ENCODE data around the gene GNLY.

The GNLY gene

DNA sequence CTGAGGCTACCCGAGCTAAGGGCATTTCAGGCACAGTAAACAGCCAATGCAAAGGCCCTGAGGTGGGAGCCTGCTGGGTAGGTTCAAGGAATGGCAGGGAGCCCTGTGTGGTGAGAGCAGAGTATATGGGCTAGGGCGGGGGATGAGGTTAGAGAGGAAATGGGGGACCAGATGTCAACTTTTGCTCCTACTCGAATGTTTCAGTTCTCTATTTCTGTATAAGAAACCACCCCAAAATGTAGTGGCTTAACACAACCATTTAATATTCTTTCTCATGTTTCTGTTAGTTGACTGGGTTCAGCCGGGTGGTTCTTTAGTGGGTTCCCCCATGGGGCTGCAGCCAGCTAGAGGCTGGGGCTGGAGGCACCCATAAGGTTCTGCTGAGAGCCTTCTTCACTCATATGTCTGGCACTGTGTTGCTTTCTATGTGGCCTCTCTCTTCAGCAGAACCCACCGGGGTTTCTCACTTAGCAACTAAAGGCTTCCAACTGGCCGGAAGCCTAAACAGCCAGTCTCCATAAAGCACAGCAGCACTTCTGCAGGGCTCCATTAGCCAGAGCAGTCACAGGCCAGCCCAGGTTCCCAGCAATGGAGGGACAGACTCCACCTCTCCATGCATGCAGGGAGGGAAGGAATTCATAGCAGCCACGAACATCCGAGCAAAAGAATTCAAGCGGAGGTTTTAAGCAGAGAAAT lies 54.0 kb downstream of the GNLY start:
- DNase-seq, result no peak
